RKO (cell line): ENCODE measurements around the gene KMO.
A peak's percentile ranks its signal among the peaks of the same experiment; 100 is the strongest.

Experiments used
- DNase-seq: peaks from one replicate; pipeline ENCODE4 v3.0.0-alpha.2; 2016; ENCODE audit warnings: low spot score

Gene KMO

DNA sequence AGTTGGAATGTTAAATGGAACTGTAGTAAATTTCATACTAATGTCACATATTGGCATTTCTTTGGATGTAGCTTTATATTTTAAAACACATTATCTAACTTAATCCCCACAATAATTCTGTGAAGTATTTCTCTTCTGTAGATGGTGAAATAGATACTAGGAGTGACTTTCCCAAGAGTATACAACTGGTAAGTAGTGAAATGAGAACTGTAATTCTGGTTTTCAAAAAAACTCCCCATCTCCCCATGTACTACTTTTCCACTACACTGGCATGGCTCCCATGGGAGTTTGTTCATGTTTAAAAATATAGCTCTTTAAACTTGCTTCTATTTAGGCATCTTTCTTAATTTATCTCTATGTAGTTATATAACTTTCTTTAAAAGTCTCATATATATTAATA, 97.8 kb downstream of the KMO start:
- DNase-seq = no peak

DNA sequence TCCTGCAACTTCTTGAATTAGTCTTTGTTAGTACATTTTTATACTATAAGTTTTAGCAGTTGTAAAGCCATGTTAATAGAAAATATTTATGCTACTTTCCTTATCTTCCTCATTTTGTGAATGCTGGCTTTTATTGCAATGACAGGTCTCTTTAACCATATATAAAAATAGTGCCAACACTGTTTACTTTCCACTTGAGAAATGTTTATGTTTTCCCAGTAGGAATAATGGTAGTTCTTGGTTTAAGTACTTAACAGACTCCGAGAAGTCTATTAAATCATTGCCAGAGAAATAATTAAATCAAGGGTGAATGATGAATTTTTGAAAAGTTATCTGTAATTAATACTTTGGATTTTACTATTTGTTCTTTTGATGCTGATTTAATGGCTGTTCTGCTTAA, 98.3 kb downstream of the KMO start:
- DNase-seq = no peak

DNA sequence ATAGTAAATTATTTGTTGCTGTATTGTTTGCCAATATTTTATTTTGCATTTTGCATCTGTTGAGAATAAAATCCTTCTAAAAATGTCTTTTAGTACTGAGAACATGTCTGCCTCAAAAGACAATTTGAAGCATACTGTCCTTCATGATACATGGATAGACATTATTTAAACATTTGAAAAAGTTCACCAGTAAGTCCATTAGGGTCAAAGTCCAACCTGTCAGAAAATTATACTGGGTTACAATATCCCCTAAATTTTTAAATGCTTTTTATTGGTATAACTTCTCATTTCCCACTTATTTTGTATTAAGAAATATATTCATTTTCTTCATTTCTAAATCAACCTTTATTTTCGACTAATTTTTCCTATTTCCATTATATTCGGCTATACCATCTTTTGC, 98.7 kb downstream of the KMO start:
- DNase-seq = no peak

DNA sequence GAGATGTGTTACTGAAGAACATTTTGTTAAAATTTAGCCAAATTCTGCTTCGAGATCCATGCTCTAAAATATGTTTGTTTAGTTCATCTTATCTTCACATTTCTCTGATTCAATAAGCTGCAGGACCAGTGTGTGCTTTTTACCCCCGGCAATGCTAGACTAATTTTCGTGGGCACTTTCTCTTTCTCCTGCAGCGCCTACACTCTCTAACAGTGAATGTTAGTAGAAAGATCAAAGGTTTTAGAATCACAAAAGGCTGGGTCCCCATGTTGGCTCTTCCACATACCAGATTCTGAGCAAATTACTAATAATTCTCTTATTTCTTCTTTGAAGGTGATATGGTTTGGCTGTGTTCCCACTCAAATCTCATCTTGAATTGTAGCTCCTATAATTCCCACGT, 99.5 kb downstream of the KMO start:
- DNase-seq = no peak

DNA sequence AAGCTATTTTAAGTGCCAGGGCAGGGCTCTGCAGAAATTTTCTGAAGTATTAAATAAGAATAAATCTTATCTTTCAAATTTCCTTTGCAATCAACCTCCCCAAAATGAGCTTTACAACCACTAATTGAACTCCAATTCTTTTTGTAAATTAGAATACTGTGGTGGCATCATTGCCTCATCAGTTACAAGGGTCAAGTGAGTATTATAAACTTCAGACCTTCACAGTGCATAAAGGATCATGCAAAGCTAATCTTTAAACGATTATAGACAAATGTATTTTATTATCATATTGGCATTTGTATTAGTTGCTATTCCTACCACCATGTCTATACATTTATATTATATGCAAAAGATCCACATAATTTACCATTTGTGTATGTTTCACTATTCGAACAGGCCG, 100.8 kb downstream of the KMO start:
- DNase-seq = no peak

DNA sequence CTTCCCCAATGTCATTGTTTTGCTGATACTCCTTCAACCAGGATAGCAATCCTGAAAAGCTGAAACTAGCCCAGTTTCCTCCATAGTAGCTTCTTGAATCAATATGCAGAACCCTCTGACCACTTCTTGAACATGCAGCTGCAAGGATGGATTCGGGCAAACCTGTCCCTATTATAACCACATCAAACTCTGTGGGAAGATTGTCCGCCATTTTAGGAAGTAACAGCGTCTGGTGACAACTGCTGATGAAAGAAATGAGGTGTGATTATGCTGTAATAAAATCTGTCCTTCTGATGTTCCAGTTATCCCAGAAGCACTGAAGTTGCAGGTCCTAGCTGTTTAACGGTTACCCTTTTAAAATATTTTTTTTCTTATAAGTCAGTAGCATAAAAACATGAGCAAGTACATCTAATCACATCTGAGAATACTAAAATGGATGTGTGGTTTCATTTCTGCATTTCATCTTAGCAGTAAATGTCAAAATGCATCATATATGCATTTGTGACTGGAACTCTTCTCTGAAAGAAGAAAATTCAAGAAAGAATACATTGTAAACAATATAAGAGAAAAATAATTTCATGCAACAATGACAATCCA, 103.5 kb downstream of the KMO start:
- no peak for DNase-seq

DNA sequence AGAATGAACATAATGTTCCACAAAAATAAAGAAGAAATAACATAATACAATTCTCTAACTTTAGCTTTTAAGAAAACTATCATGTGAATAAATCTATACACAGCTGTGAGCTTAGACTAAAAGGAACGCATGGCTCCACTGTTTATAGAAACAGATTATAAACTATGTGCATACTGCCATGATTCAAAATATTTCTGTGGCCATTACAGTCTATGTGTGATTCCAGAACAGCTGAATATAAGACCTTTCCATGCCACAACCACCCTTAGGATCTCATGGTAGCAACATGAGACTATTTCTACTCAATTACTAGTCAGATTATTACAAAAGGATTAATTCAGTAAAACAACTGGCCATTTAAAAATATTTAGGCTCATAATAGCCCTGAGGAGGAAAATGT, 104.1 kb downstream of the KMO start:
- DNase-seq = no peak

DNA sequence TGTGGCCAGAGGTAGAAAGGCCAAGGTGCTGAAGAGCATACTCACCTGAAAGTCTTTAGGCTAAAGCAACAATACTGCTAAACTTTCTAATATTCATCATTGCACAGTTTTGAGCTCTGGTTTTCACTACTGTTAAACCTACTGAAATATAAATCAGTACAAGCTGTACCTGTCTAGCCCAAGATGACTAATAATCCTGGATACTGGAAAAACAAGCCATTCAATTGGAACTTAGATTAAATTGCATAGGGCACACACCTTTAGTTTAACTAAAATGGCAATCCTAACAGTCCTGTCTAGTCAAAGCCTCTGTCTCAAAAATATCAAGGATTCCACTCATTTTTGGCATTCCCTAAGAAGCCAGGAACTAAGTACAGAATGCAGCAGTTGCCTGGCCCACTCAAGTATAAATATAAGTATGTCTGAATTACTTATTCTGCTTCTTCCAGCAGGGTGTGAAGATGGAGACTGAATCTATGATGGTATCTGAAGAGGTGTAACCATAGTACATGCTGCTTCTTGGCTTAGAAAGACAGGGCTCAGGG, 104.9 kb downstream of the KMO start:
- no peak for DNase-seq

DNA sequence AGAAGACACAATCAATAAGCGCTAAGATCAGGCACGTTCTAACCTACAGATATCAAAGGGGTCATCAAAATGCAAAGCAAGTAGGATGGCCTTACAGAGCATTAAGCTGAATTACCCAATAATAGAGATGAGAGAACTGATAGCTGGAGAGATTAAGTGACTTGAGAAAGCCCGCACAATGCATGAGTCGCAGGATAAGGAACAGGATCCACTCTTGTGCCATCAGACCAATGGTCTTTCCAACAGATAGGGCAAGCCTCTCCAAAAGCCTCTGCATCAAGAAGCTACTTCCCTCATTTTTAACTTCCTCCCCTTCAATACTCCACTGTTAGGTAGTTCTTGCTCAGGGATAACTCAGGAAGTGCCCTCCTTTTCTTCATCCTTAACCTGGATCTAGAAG, 105.4 kb downstream of the KMO start:
- DNase-seq = peak; percentile 33

DNA sequence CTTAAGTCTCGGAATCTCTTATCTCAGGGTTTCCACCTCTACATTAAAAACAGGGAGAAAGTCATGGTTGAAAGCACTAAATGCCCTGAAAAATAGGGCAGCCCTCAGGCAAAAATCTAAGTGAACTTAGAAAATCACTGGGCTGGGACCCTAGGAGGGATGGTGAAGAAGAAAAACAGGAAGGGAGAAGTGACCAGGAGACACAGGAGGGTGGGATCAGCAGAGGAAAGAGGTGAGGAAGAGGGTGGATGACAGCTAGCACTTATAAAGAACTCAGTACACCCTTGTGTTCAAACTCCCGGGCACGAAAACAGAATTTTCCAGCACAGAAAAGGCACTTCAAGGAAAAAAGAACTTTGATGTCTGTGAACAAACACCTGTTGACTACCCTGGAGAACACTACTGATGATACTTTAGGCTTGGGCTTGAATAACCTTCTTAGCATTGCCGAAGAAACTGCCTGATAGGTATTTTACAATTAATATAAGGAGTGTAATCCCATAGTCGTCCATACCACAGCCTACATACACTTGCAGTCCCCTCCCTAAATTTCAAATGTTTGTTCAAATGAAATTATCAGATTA, 106.0 kb downstream of the KMO start:
- DNase-seq = peak; percentile 15

DNA sequence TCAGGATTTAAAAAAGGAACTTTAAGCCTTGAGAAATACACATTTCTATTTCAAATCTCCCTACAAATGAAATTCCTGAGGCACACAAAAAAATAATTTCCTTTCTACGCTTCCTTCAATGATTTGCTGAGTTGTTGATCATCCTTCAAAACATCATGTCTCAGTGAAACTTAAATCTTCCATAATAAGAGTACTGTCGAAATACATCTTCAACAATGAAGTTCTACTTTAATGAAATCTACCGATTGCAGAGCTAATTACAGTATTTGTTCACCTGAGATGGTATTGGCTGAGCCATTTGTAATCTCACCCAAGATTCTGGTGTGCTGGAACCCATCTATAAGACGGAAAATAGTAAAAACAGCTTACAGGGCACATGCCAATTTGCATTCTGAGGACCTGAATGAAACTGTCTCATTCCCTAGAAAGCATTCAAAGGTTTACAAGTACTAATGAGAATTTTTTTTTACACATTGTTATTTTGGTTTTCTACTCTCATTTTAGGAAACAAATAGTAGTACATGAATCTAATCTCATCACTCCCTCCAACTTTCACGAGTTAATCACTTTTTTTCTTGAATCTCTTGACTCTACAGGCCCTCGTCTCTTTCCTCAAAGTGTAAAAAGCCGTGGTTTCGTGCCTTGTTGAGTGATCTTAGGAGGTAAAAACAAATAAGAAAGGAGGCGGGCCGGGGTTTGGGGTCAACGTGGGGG, 106.9 kb downstream of the KMO start:
- DNase-seq = peak; percentile 47

DNA sequence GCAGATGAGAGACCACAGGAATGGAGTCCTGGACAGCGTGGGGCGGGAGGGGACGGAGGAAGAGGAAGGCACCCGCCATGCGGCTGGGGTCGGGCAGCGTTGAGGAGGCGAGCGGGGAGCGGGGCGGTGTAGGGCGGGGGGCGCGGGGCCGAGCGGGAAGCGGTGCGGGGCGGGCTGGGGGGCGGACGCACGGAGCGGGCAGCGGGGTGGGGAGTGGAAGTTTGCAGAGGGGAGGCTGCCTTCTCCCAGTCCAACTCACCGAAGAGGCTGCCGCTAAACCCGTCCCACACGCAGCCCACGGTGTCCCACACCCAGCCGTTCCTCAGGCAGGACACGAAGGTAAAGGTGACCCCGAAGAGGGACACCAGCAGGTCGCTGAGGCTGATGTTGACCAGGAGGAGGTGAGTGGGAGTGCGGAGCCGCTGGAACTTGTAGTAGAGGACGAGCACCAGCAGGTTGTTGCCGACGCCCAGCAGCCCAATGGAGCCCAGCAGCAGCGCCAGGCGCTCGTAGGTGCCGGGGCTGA, 107.5 kb downstream of the KMO start:
- DNase-seq = peak; percentile 69

DNA sequence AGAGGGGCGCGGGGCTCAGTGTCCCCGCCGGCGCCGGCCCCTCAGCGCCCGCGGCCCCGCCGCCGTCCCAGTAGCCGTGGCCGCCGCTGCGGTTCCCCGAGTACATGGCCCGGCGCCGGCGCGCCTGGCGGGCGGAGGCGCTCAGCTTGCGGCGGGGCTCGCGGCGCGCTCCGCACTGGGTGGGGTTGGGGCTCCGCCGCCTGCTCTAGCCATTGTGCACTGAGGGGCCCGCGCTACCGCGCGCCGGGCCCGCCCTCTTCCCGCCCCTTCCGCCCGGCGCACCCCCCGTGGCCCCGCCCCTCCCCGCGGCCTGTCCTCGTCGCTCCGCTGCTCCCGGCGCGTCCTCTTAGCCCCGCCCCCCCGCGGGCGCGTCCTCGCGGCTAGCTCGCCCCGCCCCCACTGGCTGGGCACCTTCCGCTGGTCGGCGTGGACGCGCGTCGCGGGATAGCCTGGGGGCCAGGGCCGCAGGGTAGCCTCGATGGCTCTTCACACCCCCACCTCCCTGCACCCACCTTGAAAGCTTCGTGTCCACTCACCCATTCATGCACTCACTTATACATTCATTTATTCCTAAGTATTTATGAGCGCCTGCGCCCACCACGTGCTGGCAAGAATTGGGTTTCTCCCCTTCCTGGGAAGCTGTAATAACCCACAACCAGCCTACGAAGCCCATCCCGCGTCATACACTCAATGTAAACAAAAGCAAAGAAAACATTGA, 108.1 kb downstream of the KMO start, which contains the start of the genes CHML and OPN3:
CHML (minus strand) TSS at position 221 of the 718 bp plus-strand sequence. CDS start 4,603 bp downstream, outside the sequence.
OPN3 (minus strand) TSS at position 221 of the 718 bp plus-strand sequence; CDS start at position 106, 115 bp downstream.
- peak; percentile 89 for DNase-seq

DNA sequence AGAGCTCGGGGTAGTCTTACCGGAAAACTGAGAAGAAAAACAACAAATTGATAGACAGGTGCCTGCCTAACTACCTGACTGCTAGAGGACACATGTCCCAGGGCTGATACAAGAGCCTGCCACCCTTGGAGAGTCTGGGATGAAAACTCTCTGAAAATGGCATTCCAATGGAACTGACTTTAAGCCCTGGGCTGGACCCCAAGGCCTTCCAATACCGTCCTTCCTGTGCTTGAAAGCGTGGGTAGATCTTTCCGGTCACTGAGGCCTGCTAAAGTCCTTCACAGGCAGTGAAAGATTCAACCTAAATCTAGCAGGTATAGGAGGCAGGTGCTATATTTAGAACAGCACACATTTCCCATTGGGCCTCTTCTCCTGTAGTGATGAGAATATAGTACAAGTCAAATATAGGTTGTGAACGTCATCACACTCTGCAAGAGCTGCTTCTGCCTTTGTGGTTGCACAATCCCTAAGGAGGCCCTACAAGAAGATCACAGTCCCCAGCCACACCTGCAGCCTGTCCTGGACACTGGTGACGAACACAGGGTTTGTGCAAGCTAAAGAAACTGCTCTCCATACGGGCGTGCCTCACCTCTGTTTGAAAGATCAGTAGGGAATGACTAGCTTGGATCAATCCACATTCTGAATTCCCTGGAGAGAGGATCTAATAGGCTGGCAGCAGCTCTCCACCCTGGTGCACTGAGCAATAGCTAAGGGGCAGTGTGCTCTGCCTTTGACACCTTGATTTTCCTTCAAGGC, 108.9 kb downstream of the KMO start:
- no peak for DNase-seq

DNA sequence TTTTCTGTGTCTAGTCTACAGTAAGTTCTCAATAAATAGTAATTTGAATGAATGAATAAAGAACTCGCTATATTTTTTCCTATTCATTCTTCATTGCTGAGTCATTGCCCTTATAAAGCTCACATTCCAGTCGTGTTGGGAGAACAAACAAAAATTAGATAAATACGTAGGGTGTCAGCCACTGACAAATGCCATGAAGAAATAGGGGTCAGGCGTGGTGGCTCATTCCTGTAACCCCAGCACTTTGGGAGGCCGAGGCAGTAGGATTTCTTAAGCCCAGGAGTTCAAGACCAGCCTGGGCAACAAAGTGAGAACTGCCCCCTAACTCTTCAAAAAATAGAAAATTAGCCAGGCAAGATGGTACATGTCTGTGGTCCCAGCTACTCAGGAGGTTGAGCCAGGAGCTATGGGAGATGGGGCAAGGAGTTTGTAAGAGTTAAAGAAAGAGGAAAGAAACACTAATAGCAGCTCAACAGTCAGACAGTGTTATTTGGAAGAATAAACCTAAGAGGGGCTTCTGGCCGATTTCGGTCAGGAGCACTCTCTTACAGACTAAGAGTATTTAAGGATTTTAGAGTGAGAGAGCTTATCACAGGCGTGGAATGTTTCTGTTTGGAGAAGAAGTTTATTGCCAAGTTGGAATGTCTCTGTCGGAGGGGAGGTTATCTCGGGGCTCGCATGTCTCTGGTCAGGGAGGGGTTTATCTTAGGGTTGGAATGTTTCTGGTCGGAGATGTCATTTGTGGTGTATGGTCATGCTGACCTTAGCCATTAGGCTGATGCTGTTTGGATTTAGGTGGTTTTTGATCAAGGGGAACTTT, 109.8 kb downstream of the KMO start:
- peak; percentile 24 for DNase-seq

DNA sequence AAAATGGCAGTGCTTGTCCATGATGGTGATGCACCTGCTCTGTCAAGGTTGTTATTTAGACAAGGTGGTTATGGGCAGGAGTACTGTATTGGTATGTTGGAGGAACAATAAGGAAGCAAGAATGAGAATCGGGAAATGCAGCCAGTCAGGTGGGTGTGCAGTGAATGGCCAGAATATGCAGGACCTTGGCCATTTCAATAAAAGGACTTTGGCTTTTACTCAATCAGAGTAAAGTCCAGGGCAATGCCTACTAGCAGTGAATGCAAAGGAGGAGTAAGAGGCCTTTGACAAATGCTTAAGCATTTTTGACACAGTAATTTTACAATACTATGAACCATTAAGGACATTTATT, 110.4 kb downstream of the KMO start:
- DNase-seq = no peak

DNA sequence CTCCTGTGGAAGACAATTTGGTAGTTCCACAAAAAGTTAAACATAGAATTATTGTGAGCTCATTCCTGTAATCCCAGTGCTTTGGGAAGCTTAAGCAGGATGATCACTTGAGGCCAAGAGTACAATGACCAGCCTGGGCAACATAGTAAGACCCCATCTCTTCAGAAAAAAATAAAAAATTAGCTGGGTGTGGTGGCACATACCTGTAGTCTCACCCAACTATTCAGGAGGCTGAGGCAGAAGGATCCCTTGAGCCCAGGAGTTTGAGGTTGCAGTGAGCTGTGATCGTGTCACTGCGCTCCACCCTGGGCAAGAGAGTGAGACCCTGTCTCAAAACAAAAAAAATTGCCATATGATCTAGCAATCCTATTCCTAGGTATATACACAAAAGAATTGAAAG, 112.1 kb downstream of the KMO start:
- DNase-seq = no peak

DNA sequence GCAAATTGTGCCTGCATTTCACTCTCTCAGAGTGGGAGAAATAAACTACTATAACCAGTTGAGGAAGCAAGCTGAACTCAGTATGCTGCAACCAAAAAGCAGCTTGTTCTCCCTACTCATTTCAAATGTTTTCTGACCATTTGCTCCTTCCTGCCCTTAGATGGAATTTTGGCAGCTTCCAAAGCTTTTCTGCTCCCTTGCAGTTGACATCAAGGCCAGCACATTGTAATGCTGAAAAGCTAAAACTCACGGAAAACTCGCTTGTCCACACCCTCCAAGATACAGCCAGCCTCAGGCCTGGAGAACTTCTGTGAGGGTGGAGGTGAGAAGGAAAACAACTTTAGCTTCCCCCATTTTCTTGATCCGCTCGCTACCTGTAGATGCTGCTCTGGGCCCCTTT, 113.0 kb downstream of the KMO start:
- DNase-seq = no peak
